HL-60 (cell line): ENCODE data around the gene ZNF689.

ENCODE experiments used
- DNase-seq, 2 experiments: peaks; one replicate each; pipeline ENCODE4 v3.0.0-alpha.2; 2010 to 2020; ENCODE audit warnings: low read depth in 1 of 2, low spot score in 1 of 2
- H3K27ac ChIP-seq: fragments of 250-450 bp; sonication (Bioruptor Pico); replicated peaks from 2 replicates; pipeline ENCODE4 v1.5.1; 2020; ENCODE audit warnings: mild to moderate bottlenecking, moderate library complexity
- H3K27me3 ChIP-seq: fragments of 250-450 bp; sonication (Bioruptor Pico); 2 replicates; pipeline ENCODE4 v1.5.1; 2021; ENCODE audit warnings: mild to moderate bottlenecking, moderate library complexity; ENCODE audit not compliant: insufficient read depth, poor library complexity, severe bottlenecking
- H3K4me3 ChIP-seq: replicated peaks from 2 replicates; pipeline ENCODE4 v1.5.1; 2011; ENCODE audit warnings: mild to moderate bottlenecking, control low read depth, low read length; ENCODE audit not compliant: insufficient read depth
- CTCF ChIP-seq: IDR thresholded peaks from one replicate; pipeline ENCODE4 v1.5.1; 2011; ENCODE audit warnings: low read length, control low read depth, inconsistent platforms; ENCODE audit not compliant: insufficient read depth
- GABPA ChIP-seq: IDR thresholded peaks from 2 replicates; pipeline ENCODE4 v1.6.1; 2012; ENCODE audit warnings: low read depth
- POLR2AphosphoS5 ChIP-seq: IDR thresholded peaks from 2 replicates; pipeline ENCODE4 v1.6.1; 2012; ENCODE audit warnings: low read depth
- SPI1 ChIP-seq: IDR thresholded peaks from 2 replicates; pipeline ENCODE4 v1.6.1; 2012; ENCODE audit warnings: low read depth, mild to moderate bottlenecking, borderline replicate concordance
- TF ChIP-seq, protein P1 (sequence below): IDR thresholded peaks from 2 replicates; pipeline ENCODE4 v1.6.1; 2012; ENCODE audit warnings: low read depth; ENCODE audit not compliant: insufficient replicate concordance

ZNF689 gene

GRCh38 chr16:30552956-30553355 lies 57.2 kb downstream of the ZNF689 start:
- TF ChIP-seq GABPA (no peak), CTCF (no peak), SPI1 (no peak), POLR2AphosphoS5 (no peak)
- TF ChIP-seq, protein P1, sequence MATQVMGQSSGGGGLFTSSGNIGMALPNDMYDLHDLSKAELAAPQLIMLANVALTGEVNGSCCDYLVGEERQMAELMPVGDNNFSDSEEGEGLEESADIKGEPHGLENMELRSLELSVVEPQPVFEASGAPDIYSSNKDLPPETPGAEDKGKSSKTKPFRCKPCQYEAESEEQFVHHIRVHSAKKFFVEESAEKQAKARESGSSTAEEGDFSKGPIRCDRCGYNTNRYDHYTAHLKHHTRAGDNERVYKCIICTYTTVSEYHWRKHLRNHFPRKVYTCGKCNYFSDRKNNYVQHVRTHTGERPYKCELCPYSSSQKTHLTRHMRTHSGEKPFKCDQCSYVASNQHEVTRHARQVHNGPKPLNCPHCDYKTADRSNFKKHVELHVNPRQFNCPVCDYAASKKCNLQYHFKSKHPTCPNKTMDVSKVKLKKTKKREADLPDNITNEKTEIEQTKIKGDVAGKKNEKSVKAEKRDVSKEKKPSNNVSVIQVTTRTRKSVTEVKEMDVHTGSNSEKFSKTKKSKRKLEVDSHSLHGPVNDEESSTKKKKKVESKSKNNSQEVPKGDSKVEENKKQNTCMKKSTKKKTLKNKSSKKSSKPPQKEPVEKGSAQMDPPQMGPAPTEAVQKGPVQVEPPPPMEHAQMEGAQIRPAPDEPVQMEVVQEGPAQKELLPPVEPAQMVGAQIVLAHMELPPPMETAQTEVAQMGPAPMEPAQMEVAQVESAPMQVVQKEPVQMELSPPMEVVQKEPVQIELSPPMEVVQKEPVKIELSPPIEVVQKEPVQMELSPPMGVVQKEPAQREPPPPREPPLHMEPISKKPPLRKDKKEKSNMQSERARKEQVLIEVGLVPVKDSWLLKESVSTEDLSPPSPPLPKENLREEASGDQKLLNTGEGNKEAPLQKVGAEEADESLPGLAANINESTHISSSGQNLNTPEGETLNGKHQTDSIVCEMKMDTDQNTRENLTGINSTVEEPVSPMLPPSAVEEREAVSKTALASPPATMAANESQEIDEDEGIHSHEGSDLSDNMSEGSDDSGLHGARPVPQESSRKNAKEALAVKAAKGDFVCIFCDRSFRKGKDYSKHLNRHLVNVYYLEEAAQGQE, result no peak
- DNase-seq, result no peak
- Histone ChIP-seq H3K27ac (no peak overlapping the region), H3K27me3 (no peaks in the 10 kb centered on the region), H3K4me3 (no peak overlapping the region)
